NCI-H1436 treated with DMSO at 0.1 percent for 48 hours (cell line): Measurements from ENCODE around the gene ZNF672.

ENCODE experiments used
- DNase-seq: peaks from one replicate; lab custom pipeline; 2025; lab: John Stamatoyannopoulos, UW

ZNF672 gene

DNA sequence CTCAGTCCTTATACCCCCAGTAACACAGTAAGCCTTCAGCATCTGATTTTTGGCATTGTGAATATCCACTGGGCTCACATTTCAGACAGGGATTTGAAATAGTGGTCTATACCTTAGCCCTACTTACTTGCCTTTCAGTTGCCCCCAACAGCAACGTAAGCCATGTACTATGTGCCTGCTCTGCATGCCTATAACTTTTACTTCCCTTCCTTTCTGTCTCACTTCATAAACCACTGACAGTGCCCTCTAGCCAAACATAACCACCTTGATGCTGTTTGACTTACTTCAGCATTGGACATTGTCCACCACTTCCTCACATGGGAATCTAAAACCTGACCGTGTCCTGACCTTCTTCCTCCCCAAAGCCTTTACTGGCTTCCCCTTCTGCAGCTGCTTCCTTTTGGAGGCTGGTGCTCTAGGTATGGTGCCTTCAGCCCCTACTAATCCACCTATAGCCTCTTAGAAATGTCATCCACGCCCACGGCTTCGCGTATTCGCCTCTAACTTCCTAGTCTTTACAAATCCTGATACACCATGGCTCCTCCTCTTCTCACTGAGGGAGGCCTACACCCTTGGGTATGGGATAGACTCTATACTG, 3.6 kb upstream of the ZNF672 start:
- DNase-seq = no peak

DNA sequence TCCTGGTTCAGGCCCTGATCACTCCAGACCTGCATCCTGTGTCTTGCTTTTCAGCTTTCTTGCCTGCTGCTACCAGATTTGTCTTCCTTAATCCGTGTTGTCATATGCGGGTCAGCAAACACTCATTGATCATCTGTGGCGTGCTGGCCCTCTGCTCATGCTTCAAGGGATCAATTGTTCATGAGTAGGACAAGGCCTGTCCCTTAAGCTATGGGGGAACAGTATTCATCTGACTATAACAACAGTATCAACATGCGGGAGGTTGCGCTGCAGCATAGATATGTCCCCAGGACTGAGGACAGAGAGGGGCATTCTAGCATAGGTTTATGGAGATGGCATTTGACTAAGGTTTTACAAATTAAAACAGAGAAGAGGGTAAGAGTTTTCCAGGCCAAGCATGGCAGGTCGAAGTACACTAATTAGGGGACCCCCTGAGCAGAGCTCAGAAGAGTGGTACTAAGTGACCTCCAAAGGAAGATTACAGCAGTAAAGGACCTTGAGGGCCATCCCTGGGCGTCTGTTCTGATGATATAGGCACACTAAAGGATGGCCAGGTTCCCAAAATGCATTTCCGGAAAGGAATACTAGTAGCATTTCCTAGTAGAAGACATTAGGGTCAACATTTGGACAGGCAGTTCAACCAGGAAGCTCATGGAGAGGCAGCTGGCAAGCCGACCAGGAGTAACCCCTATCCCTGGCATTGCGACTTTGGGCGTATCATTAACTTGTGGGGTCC, 811 bp upstream of the ZNF672 start:
- DNase-seq = no peak

DNA sequence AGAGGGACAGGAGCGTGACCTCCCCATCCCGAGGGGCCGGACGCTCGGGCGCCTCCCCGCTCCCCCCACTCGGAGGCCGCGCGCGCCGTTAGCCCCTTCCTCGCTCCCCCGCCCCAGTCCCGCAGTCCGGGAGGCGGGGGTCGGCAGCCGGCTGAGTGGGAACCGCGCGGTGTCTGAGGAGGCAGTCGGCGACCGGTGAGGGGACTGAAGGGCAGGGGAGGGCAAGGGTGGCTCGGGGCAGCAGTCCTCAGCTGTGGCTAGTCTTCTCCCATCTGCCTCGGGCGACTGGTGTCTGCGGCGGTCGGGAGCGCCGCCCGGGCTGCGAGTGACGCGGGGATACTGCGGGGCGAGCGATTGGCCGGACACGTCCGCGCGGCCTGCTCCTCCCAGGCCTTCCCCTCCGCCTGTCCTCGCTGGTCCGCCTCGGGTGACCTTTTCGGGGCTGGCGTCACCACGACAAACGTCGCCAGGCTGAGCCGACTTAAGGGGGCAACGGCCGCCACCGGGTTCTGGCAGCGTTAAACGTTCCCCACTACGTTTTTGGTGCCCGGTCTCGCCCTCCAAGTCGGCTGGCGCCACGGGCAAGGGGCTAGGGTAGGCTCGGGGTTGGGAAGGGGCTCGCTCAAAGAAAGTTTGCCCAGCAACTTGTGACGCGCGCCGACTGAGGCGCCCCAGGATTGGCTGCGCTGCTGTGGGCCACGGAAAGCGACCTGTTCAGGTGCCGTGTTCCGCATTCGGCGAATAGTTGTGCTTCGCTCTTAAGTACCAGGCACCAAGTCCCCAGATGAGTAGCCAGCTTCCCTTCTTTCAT, 538 bp downstream of the ZNF672 start:
- peak; percentile 66 for DNase-seq

DNA sequence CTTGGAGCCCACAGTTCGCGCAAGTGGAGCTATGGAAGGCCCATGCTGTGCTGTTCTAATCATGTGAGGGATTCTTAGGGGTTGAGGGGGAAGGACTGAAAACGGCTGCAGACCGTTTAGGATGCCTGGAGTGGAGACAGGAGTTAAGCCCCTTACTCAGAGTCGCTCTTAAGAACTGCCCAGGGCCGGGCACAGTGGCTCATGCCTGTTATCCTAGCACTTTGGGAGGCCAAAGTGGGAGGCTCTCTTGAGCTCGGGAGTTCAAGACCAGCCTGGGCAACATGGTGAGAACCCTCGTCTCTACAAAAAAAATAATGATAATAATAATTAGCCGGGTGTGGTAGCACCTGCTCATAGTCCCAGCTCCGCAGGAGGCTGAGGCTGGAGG, 1.1 kb downstream of the ZNF672 start:
- DNase-seq = no peak

DNA sequence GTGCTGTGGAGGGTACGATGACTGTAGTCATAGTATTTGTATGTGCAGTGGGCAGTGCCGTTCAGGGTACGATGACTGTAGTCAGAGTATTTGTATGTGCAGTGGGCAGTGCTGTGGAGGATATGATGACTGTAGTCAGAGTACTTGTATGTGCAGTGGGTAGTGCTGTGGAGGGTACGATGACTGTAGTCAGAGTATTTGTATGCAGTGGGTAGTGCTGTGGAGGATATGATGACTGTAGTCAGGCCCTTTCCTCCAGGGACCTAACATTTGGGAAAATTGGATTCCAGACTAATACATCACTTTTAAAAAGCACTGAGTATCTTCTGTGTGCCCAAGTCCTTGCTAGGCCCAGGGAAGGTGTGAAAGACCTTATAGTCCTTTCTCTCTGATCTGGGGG, 2.9 kb downstream of the ZNF672 start:
- no peak for DNase-seq

DNA sequence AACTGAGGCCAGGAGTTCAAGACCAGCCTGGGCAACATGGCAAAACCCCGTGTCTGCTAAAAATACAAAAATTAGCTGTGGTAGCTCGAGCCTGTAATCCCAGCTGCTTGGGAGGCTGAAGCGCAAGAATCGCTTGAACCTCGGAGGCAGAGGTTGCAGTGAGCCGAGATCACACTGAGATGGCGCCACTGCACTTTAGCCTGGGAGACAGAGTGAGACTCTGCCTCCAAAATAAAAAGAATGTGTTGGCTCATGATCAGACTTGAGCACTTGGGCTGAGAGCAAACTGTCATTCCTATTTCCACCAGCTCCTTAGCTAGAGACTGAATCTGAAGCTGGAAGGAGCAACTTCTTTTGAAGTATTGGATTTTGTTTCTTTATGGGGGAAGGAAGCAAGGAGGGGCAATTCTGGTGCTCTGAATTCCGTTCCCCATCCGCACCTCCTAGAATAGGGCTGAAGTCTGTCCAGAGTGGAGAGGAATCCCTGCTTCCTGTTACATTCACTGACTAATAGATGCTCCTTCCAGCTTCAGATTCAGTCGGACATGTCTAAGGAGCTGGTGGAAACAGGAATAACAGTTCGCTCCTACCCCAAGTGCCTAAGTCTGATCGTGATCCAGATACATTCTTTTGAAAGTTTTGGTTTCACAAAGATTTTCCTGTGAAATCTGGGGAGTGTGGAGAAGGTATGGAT, 3.8 kb downstream of the ZNF672 start:
- no peak for DNase-seq

DNA sequence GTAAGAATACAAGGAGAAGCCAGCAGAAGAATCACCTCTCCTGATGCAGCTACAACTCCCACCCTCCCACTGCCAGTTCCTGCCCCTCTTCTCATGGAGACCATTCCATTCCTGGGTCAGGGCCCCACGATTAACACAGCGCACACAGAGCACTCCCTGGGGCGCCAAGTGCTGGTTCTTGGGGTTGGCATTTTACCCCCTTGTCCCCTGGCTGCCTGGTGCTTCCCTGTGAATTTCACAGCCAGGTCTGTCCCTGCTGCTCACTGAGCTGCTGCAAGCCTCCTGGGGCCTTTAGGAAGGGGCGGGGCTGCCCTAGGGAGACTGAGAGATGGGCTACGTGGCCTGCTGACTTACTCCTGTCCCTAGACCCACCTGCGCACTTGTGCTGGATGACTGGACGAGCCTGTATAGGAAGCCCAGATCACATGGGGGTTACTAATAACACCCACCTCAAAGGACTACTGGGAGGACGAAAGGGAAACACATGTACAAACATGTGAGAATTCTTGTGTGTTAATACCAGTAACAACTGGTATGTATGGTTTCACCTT, 4.8 kb downstream of the ZNF672 start:
- DNase-seq = no peak

DNA sequence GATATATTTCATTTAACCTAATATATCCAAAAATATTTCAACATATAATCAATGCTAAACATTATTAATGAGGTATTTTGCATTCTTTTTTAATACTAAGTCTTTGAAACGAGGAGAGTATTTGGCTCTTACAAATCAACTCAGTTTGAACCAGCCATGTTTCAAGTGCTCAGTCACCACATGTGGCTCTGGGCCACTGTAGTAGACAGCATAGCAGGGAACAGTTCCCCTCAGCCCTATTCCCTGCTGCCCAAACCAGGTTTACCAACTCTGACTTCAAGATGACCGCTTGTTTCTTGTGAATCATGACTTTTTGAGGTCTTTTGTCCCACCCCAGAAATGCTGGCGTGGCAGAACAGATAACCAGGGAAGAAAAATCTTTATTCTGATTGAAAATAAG, 5.7 kb downstream of the ZNF672 start:
- no peak for DNase-seq

DNA sequence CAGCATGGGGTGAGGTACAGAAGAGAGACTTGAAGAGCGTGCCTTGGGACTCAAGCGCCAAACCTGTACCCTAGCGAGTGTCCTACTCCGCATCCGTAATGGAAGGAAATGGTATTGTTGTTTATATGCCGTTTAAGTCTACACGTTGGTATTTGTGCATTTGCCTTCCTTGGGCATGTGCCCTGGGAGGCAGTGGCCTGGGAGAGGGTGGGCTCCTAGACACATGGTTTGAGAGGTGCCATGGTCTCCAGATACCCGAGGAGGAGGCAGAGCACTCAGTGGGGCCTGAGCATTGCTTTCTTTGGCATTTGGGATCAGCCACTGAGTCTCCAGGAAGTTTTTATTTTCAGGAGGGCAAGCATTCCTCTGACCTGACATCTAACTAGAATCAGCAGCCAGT, 6.5 kb downstream of the ZNF672 start:
- no peak for DNase-seq

DNA sequence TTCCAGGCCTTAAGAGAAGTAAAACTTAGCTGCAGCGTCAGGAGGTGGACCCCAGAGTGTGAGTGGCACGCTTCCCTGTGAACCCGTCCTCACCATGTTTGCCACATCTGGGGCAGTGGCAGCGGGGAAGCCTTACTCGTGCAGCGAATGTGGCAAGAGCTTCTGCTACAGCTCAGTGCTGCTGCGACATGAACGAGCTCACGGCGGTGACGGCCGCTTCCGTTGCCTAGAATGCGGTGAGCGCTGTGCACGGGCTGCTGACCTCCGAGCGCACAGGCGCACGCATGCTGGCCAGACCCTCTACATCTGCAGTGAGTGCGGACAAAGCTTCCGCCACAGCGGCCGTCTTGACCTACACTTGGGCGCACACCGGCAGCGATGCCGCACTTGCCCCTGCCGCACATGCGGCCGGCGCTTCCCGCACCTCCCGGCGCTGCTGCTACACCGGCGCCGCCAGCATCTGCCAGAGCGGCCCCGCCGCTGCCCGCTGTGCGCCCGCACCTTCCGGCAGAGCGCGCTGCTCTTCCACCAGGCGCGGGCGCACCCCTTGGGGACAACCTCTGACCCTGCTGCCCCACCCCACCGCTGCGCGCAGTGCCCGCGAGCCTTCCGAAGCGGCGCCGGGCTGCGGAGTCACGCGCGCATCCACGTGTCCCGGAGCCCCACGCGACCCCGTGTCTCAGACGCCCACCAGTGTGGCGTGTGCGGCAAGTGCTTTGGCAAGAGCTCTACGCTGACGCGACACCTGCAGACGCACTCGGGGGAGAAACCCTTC, 9.3 kb downstream of the ZNF672 start:
- DNase-seq = no peak

DNA sequence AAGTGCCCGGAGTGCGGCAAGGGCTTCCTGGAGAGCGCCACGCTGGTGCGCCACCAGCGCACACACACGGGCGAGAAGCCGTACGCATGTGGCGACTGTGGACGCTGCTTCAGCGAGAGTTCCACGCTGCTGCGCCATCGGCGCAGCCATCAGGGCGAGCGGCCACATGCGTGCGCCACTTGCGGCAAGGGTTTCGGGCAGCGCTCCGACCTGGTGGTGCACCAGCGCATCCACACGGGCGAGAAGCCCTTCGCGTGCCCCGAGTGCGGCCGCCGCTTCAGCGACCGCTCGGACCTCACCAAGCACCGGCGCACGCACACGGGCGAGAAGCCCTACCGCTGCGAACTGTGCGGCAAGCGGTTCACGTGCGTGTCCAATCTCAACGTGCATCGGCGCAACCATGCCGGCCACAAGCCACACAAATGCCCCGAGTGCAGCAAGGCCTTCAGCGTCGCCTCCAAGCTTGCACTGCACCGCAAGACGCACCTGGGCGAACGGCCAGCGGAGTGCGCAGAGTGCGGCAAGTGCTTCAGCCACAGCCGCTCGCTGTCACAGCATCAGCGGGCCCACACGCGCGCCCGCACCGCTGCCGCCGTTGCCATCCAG, 10.0 kb downstream of the ZNF672 start:
- DNase-seq = no peak

DNA sequence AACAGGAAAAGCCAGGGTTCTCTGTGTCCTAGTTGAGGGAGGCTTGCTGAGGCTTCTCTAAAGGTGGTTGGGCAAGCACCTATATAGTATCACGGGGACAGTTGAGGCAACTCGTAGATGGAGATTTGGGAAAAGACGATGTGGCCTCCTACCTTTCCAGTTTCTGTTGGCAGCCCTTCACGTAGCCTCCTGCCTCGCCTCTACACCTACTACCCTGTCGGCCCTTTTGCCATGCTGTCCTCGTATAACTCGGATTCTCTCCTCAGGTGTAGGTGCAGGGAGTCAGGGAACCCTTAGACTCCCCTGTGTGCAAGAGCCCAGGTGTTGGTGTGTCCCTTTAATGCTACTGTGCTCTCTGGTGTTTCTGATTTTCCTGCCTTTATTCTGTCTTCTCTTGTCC, 10.6 kb downstream of the ZNF672 start:
- no peak for DNase-seq

DNA sequence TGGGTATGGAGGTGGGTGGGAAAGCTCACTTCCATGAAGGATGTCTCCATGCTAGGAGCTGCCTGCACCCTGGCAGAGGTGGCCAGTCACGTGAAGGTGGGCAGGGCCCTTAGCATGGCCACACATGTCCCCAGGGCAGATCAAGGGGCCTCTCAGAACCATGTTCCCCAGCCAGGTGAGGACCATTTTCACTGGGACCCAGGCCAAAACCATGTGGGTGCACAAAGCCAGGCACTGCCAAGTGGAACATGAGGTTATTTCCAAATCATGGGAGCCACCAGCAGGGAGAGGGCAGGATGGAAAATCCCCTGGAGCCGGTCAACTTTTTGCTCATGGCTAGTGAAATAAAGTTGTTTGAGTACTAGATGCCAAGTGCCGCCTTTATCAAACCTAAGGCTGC, 11.1 kb downstream of the ZNF672 start:
- DNase-seq = no peak

DNA sequence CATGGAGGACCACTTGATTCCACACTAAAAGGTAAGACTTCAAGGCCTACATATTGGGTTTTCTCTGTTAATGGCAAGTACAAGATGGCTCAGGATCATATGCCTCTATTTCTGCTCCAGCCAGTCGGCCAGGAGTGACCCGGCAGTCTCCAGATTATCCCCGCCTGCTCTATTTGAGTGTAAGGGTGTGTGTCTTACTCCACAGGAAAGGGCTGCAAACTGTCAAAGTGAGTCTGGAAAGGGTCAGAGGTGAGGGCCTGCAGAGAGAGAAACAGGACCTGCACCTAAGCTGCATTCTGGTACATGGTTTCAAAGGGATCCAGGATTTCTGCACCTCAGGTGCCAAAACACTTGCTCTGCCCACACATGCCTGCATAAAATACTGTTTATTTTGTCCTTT, 11.6 kb downstream of the ZNF672 start:
- no peak for DNase-seq

DNA sequence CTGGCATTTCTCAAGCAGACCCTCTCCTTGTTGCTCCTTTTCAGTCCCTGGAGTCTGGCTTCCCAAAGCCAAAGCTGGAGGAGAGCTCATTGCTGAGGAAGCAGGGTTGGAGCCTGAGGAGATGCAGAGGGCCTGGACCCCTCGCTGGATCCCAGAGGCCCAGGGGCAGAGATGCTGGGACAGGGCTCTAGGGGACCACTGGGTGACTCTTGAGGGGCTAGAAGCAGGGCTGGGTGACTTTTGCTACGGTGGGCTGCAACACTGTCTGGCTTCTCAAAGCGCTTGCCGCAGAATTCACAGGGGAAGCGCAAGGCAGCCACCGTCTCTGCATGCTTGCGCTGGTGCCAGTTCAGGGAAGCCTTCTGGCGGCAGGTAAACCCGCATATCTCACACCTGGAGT, 12.1 kb downstream of the ZNF672 start:
- DNase-seq = no peak

DNA sequence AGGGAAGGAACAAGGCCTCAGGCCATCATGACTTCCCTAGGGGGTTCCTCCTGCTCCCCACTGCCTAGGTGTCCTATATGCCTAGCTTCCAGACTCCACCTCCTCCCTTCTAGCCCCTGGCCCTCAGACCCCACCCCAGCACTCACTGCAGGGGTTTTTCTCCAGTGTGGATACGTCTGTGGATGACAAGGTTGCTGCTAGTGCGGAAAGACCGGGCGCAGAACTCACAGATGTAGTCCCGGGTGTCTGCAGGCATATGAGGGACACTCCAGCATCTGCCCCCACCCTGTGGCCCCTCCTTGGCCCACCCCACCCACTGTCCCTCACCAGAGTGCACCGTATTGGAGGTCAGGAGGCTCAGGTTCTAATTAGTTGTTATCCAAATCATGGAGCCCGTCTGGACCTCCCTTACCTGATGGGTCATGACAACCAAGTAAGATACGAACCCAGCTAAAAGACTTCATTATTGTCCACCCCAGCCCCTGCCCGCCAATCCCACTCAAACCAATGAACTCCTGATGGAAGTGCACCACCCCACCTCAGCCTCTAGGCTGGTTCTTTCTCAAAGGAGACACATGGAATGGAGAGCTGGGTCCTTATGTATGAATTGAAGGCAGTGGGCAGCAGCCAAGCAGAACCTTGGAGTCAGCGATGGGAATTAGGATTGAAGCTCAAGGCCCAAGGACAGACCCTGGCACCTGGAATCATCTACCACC, 12.7 kb downstream of the ZNF672 start:
- DNase-seq = no peak

DNA sequence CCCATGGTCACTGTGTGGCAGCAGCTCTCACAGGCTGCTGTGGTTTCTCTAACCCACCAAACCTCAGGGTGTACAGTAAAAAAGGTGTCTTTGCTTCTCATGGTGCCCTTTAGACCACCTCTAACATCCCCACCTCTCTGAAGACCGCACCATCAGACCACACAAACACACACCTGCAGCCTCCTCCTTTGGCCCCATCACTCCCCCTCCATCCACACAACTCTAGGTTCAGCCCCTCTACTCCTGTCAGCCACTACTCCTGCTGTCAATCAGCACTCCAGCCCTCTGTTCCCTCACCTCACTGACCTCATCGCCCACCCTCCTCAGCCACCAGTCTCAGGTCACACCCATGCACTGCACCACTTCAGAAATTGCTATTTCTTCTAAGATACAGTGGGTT, 13.4 kb downstream of the ZNF672 start:
- DNase-seq = no peak

DNA sequence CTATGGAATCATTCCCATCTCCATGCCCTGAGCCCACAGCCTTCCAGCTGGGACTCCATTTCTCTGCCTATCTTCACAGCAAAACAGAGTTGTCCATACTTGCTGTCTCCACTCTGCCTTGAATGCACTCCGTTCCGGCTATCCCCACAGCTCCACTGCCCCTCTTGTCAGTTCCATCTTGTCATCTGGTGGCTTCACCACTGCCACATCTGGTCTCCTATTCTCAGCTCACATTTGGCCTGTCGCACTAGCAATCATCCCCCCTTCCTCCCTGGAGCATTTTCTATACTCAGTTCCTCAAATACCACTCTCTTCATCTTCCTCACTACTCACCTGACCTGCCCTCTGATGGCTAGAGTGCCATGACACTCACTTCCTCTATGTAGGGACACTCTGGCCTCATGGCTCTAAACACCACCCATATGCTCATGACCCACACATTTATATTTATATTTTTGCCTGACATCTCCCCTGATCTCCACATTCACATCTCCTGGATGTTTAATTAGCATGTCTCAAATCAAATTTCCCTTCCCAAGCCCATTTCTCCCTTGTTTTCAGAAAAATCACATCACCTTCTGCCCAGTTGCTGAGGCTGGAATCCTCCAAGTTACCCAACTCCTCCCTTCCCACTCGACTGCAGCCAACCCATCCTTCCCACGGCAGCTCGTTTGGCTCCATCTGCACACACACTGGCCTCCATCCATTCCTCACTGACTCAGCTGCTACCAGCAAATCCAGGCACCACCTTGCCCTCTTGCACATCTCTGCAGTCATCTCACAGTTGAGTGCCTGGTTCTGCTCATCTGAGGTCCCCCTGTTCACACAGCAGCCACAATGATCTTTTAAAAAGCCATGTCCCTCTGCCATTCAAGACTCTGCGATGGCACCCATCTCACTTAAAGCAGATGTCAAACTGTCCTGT, 14.7 kb downstream of the ZNF672 start:
- DNase-seq = no peak

DNA sequence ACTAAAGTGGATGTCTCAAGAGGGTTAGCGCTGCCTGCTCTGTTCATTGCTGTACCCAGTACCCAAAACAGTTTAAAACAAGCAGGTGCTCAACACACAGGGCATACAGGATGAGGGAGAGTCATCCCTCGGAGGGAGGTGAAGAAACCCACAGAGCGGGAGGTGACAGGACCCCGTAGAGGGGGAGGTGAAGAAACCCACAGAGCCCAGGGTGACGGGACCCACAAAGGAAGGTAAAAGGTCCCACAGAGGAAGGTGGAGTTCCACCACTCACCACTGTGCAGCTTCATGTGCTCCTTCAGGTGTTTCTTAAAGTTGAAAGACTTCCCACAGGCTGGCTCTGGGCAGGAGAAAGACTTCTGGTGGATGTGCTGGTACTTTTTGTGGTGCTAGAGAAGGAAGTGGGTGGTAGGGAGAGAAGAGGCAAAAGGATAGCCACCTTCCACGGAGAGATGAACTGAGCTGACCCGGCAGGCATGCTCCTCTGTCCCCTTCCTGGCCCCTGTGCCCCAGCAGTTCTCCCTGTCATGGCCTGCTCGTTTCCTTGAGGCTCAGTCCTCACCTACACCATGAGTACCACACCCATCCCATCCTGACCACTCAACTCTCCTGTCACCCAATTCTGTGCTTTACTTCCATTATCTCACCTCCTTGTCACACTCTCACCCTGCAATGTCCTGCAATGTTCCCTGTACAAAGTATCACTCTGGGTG, 15.8 kb downstream of the ZNF672 start:
- no peak for DNase-seq
